ENCODE measurements around the gene MSRB1.

DNA sequence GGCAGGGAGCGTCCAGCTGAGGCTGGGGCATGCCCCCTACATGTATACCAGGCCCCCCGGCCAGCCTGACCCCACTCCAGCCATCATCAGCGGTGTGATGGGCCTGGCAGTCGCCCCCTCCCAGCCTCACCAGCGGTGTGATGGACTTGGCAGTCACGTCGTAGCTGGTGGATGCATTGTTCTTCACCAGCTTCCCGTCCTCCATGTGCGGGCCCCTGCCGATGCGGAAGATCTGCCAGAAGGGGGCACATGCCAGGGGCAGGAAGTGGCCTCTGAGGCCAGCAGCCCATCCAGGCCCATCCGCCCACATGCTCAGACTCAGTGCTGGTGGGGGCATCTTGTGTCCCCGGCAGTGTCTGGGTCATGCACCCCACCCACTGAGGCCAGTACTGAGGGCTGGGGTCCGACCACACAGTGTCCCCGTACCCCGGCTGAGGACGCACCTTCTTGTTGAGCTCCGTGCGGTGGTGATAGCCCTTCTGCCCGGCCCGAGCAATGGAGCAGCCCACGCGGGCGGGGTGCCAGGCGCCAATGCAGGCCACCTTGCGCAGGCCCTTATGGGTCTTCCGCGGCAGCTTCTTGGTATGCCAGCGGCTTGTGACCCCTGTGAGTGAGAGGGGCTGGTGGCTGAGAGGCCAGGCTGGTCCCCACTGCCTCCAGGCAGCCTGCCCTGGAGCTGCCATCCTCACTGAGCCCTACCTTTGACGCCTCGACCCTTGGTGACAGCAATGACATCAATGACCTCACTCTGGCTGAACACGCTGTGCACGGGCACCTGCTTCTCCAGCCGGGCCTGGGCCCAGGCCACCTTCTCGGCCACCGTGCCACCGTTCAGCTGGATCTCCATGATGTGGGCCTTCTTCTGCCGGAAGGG is 3.7 kb upstream of the MSRB1 start:
- TF ChIP-seq, protein P1, sequence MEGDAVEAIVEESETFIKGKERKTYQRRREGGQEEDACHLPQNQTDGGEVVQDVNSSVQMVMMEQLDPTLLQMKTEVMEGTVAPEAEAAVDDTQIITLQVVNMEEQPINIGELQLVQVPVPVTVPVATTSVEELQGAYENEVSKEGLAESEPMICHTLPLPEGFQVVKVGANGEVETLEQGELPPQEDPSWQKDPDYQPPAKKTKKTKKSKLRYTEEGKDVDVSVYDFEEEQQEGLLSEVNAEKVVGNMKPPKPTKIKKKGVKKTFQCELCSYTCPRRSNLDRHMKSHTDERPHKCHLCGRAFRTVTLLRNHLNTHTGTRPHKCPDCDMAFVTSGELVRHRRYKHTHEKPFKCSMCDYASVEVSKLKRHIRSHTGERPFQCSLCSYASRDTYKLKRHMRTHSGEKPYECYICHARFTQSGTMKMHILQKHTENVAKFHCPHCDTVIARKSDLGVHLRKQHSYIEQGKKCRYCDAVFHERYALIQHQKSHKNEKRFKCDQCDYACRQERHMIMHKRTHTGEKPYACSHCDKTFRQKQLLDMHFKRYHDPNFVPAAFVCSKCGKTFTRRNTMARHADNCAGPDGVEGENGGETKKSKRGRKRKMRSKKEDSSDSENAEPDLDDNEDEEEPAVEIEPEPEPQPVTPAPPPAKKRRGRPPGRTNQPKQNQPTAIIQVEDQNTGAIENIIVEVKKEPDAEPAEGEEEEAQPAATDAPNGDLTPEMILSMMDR (IDR thresholded peaks at IDR 0.05; ENCODE audit: insufficient read depth, low read length, poor library complexity, severe bottlenecking), result peak; percentile 10
- TF ChIP-seq EZH2phosphoT487 (conservative IDR thresholded peaks at IDR 0.05; ENCODE audit: low read length), result no peak
